K562 (cell line): ENCODE results near the gene SEC16A. TPM values are rescaled to one million over a fixed set of nuclear protein-coding genes. Genes with fewer than 3 reads are reported as not detected.

ENCODE experiments used
- HLTF ChIP-seq: fragments of 450-650 bp; IDR thresholded peaks from 2 replicates; pipeline ENCODE4 v1.6.1; 2016
- MAZ ChIP-seq, 2 experiments: fragments of 450-650 bp in 1 of 2; sonication (generic) in 1 of 2; formaldehyde crosslinking; IDR thresholded peaks in 1 of 2; conservative IDR thresholded peaks in 1 of 2; 2 replicates each; pipeline versions ENCODE4 v1.4.0 to v1.5.0; 2020; ENCODE audit warnings: mild to moderate bottlenecking in 1 of 2, missing genetic modification reagents in 1 of 2
- MED1 ChIP-seq: sonication (generic); formaldehyde crosslinking; IDR thresholded peaks from 2 replicates; pipeline ENCODE4 v1.8.1; 2023; ENCODE audit warnings: missing genetic modification reagents, borderline replicate concordance
- NFRKB ChIP-seq: fragments of 450-650 bp; IDR thresholded peaks from 2 replicates; pipeline ENCODE4 v1.6.1; 2016; ENCODE audit warnings: low read depth
- POLR2AphosphoS2 ChIP-seq: IDR thresholded peaks from 2 replicates; pipeline ENCODE4 v1.6.1; 2012; ENCODE audit warnings: low read length, improper control_type of control experiment
- TAF15 ChIP-seq: fragments of 200-400 bp; formaldehyde crosslinking; IDR thresholded peaks from 2 replicates; pipeline ENCODE4 v1.6.1; 2017; ENCODE audit warnings: mild to moderate bottlenecking, low read depth, low read length, moderate library complexity
- ZNF133 ChIP-seq: fragments of 250-450 bp; sonication (Bioruptor Pico); IDR thresholded peaks from 2 replicates; pipeline ENCODE4 v1.4.0; 2020; ENCODE audit warnings: mild to moderate bottlenecking
- ZNF41 ChIP-seq: fragments of 250-450 bp; sonication (Bioruptor Pico); conservative IDR thresholded peaks from 2 replicates; pipeline ENCODE4 v1.4.0; 2020; ENCODE audit warnings: mild to moderate bottlenecking
- polyA plus RNA-seq, 8 experiments: library from polyadenylated mRNA; depleted of rRNA in 4 of 8; stranded (reverse) in 5 of 8; unstranded in 3 of 8; fragments of >200 nt; fragmentation: Nextera tagmentation in 2 of 8; fragmentation: Illumina TruSeq in 1 of 8; extraction: Ambion mirVana in 2 of 8; extraction: Trizol in 1 of 8; gene quantifications; 2 replicates each; pipeline versions ENCODE4 v1.2.1 to v1.2.3, GENCODE V29; 2011 to 2014; ENCODE audit warnings: inconsistent platforms in 1 of 8, missing spikeins in 1 of 8
- total RNA-seq, 7 experiments: library from RNA; depleted of rRNA in 6 of 7; stranded (reverse); fragments of >200 nt in 6 of 7; fragmentation: Illumina TruSeq in 2 of 7; extraction: Trizol in 2 of 7; gene quantifications; 2 replicates each; pipeline versions ENCODE4 v1.2.1 to v1.2.3, GENCODE V29; 2011 to 2021; ENCODE audit warnings: low replicate concordance in 1 of 7
- TF ChIP-seq, protein P1 (sequence below): fragments of 250-450 bp; sonication (Bioruptor Pico); IDR thresholded peaks from 2 replicates; pipeline ENCODE4 v1.4.0; 2020
- TF ChIP-seq, protein P2 (sequence below): fragments of 450-650 bp; formaldehyde crosslinking; IDR thresholded peaks from 2 replicates; pipeline ENCODE4 v1.4.0; 2020; ENCODE audit warnings: mild to moderate bottlenecking, mixed read lengths
- TF ChIP-seq, protein P3 (sequence below), 2 experiments: fragments of 450-650 bp in 1 of 2; sonication (generic) in 1 of 2; formaldehyde crosslinking in 1 of 2; IDR thresholded peaks in 1 of 2; conservative IDR thresholded peaks in 1 of 2; 2 replicates each; pipeline versions ENCODE4 v1.6.1 to v1.8.1; 2016 to 2023; ENCODE audit warnings: mild to moderate bottlenecking in 2 of 2, moderate library complexity in 2 of 2, inconsistent platforms in 1 of 2, missing genetic modification reagents in 1 of 2
- TF ChIP-seq, protein P4 (sequence below): fragments of 450-650 bp; formaldehyde crosslinking; conservative IDR thresholded peaks from 2 replicates; pipeline ENCODE4 v1.4.0; 2022; ENCODE audit warnings: mild to moderate bottlenecking, missing genetic modification characterization
- TF ChIP-seq, protein P5 (sequence below): fragments of 250-450 bp; sonication (Bioruptor Pico); IDR thresholded peaks from 2 replicates; pipeline ENCODE4 v1.4.0; 2020; ENCODE audit warnings: borderline replicate concordance

Gene SEC16A
- total and polyA plus RNA-seq, 9 of the 15 experiments (the other 6 are each of a cell fraction or from before 2014, with no cell fraction given), result 8.3 to 62.8 (median 14.0) TPM

DNA sequence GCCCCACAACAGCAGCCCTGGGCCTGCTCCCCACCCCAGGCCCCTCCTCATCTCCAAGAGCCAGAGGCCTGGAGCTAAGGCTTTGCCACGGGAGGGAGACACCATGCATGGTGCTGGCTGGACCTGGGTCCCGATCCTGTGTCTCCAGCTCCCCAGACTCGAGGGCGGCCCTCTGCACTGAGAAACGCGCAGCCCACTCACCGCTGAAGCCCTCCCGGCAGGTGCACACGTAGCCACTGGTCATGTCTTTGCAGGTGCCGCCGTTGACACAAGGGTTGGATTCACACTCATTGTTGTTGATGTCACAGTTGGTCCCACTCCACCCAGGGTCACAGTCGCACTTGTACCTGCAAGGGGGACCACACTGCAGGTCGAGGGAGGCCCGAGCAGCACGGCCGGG lies 30.4 kb upstream of the SEC16A start (continued):
- TF ChIP-seq, protein P1, sequence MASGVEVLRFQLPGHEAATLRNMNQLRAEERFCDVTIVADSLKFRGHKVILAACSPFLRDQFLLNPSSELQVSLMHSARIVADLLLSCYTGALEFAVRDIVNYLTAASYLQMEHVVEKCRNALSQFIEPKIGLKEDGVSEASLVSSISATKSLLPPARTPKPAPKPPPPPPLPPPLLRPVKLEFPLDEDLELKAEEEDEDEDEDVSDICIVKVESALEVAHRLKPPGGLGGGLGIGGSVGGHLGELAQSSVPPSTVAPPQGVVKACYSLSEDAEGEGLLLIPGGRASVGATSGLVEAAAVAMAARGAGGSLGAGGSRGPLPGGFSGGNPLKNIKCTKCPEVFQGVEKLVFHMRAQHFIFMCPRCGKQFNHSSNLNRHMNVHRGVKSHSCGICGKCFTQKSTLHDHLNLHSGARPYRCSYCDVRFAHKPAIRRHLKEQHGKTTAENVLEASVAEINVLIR, result no peak
- TF ChIP-seq, protein P2, sequence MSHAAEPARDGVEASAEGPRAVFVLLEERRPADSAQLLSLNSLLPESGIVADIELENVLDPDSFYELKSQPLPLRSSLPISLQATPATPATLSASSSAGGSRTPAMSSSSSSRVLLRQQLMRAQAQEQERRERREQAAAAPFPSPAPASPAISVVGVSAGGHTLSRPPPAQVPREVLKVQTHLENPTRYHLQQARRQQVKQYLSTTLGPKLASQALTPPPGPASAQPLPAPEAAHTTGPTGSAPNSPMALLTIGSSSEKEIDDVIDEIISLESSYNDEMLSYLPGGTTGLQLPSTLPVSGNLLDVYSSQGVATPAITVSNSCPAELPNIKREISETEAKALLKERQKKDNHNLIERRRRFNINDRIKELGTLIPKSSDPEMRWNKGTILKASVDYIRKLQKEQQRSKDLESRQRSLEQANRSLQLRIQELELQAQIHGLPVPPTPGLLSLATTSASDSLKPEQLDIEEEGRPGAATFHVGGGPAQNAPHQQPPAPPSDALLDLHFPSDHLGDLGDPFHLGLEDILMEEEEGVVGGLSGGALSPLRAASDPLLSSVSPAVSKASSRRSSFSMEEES, result no peak
- TF ChIP-seq, protein P3, sequence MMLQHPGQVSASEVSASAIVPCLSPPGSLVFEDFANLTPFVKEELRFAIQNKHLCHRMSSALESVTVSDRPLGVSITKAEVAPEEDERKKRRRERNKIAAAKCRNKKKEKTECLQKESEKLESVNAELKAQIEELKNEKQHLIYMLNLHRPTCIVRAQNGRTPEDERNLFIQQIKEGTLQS (IDR thresholded peaks at IDR 0.05), result no peak
- TF ChIP-seq, protein P3 (CRISPR knock-in tag; conservative IDR thresholded peaks at IDR 0.05), result no peak
- TF ChIP-seq, protein P4, sequence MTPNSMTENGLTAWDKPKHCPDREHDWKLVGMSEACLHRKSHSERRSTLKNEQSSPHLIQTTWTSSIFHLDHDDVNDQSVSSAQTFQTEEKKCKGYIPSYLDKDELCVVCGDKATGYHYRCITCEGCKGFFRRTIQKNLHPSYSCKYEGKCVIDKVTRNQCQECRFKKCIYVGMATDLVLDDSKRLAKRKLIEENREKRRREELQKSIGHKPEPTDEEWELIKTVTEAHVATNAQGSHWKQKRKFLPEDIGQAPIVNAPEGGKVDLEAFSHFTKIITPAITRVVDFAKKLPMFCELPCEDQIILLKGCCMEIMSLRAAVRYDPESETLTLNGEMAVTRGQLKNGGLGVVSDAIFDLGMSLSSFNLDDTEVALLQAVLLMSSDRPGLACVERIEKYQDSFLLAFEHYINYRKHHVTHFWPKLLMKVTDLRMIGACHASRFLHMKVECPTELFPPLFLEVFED, result no peak
- TF ChIP-seq ZNF133 (CRISPR knock-in tag) (no peak), ZNF41 (CRISPR knock-in tag) (no peak), HLTF (no peak), MAZ (CRISPR knock-in tag; conservative IDR thresholded peaks at IDR 0.05 in 1 of 2, IDR thresholded peaks at IDR 0.05 in 1 of 2) (no peak), NFRKB (no peak), MED1 (CRISPR knock-in tag) (no peak), POLR2AphosphoS2 (no peak), TAF15 (no peak)
- TF ChIP-seq, protein P5, sequence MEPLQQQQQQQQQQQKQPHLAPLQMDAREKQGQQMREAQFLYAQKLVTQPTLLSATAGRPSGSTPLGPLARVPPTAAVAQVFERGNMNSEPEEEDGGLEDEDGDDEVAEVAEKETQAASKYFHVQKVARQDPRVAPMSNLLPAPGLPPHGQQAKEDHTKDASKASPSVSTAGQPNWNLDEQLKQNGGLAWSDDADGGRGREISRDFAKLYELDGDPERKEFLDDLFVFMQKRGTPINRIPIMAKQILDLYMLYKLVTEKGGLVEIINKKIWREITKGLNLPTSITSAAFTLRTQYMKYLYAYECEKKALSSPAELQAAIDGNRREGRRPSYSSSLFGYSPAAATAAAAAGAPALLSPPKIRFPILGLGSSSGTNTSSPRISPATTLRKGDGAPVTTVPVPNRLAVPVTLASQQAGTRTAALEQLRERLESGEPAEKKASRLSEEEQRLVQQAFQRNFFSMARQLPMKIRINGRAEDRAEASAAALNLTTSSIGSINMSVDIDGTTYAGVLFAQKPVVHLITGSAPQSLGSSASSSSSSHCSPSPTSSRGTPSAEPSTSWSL (CRISPR knock-in tag), result no peak
